Measurements from ENCODE around the gene LMOD3. TPM values are rescaled to one million over a fixed set of nuclear protein-coding genes. Genes with fewer than 3 reads are reported as not detected.

The LMOD3 gene
- total and polyA plus RNA-seq, 4 donors = 0.12 TPM; not detected in 3

DNA sequence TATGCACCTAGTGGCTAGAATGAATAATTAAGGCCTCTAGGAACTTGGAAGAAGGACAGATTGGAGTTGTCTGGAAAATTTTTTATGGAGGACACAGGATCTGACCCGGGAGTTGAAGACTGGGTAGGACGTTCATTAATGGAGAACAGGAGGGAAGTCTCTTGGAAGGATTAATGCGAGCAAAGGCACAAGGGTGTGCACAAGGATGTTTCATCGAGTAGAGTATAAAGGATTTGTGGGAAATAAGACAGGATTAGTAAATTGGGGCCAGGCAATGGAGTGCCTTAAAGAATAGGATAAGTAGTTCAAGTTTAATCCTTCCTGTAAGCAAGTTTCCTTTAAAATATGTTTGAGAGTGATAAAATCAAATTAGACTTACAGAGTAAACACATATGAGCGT is 14.6 kb downstream of the LMOD3 start:
- H3K9me3 ChIP-seq (ENCODE audit: control insufficient read depth, low read length) = no peaks in the 10 kb centered on the region
- 82 to 91% methylated on average over 5 of the region's 5 CpGs for WGBS, 2 donors
- no peak overlapping the region for H3K4me3 ChIP-seq (ENCODE audit: low read length in 2 of 2)

DNA sequence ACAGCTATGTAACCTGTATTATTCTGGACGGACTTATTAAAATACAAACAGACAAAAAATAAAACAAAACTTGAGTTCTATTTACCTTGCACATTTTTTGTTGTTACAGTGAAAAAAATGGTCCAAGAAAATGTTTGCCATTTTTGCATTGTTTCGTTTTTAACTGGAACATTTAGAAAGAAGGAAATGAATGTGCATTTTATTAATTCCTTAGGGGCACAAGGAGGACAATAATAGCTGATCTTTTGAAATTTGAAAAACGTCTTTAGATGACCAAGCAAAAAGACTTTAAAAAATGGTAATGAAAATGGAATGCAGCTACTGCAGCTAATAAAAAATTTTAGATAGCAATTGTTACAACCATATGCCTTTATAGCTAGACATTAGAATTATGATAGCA is 17.1 kb downstream of the LMOD3 start:
- ATAC-seq (ENCODE audit: low FRiP score) = no peak
- Histone ChIP-seq H3K9me3 (ENCODE audit: control insufficient read depth, low read length) (no peaks in the 10 kb centered on the region), H3K4me1 (ENCODE audit: control insufficient read depth in 1 of 2, insufficient read depth in 2 of 2, low read length in 2 of 2) (peaks cover 0 to 8% of the 10 kb centered on the region in 2 donors), H3K36me3 (ENCODE audit: control insufficient read depth in 1 of 2, insufficient read depth in 2 of 2, low read length in 1 of 2) (peaks cover 7 to 8% of the 10 kb centered on the region in 2 donors), H3K27ac (ENCODE audit: low read depth in 1 of 2, low read length in 2 of 2) (no peak overlapping the region), H3K4me3 (ENCODE audit: low read length in 2 of 2) (no peak overlapping the region), H3K27me3 (ENCODE audit: control insufficient read depth in 1 of 2, insufficient read depth in 2 of 2, low read length in 1 of 2) (no peaks in the 10 kb centered on the region)
- 5 to 9% methylated on average over 3 of the region's 3 CpGs for WGBS, 2 donors
- DNase-seq = no peak
- intact Hi-C loops (cut with DNase I) = no loop called here

More for the DNA sequence above, 14.6 kb downstream of the LMOD3 start:
- H3K36me3 ChIP-seq (ENCODE audit: control insufficient read depth in 1 of 2, insufficient read depth in 2 of 2, low read length in 1 of 2) = peaks cover 3 to 4% of the 10 kb centered on the region in 2 donors
- H3K4me1 ChIP-seq (ENCODE audit: control insufficient read depth in 1 of 2, insufficient read depth in 2 of 2, low read length in 2 of 2) = peaks cover 0 to 5% of the 10 kb centered on the region in 2 donors
- intact Hi-C loops (cut with DNase I) = no loop called here
- H3K27ac ChIP-seq (ENCODE audit: low read depth in 1 of 2, low read length in 2 of 2) = no peak overlapping the region
- DNase-seq (no peak), ATAC-seq (ENCODE audit: low FRiP score) (no peak)
- H3K27me3 ChIP-seq (ENCODE audit: control insufficient read depth in 1 of 2, insufficient read depth in 2 of 2, low read length in 1 of 2) = no peaks in the 10 kb centered on the region

DNA sequence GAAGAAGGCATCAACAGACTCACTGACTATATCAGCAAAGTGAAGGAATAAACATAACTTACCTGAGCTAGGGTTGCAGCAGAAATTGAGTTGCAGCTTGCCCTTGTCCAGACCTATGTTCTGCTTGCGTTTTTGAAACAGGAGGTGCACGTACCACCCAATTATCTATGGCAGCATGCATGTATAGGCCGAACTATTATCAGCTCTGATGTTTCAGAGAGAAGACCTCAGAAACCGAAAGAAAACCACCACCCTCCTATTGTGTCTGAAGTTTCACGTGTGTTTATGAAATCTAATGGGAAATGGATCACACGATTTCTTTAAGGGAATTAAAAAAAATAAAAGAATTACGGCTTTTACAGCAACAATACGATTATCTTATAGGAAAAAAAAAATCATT is 17.8 kb downstream of the LMOD3 start:
- H3K9me3 ChIP-seq (ENCODE audit: control insufficient read depth, low read length) = no peaks in the 10 kb centered on the region
- H3K36me3 ChIP-seq (ENCODE audit: control insufficient read depth in 1 of 2, insufficient read depth in 2 of 2, low read length in 1 of 2) = peaks cover 7 to 8% of the 10 kb centered on the region in 2 donors
- no peak overlapping the region for H3K27ac ChIP-seq (ENCODE audit: low read depth in 1 of 2, low read length in 2 of 2)
- peaks cover 0 to 8% of the 10 kb centered on the region in 2 donors for H3K4me1 ChIP-seq (ENCODE audit: control insufficient read depth in 1 of 2, insufficient read depth in 2 of 2, low read length in 2 of 2)
- H3K27me3 ChIP-seq (ENCODE audit: control insufficient read depth in 1 of 2, insufficient read depth in 2 of 2, low read length in 1 of 2) = no peaks in the 10 kb centered on the region
- ATAC-seq (ENCODE audit: low FRiP score) = no peak
- H3K4me3 ChIP-seq (ENCODE audit: low read length in 2 of 2) = no peak overlapping the region
- intact Hi-C loops (cut with DNase I) = no loop called here
- WGBS, 2 donors = 83 to 84% methylated on average over 8 of the region's 8 CpGs
- no peak for DNase-seq

DNA sequence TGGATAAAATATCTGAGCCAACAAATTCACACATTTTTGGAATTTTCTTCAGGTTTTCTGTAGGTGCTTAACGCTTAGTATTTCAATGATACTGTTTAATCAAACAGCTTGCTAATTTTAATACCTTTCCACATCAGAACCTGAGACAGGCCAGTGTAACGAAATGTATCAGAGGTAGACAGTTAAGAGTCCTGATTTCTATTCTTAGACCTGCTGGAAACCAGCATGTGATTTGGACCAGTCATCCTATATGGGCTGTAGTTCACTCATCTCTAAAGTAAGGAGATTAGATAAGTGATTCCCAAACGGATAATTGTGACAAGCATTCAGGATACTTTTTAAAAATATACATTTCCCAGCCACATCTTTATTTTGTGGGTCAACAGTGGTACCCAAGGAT is 19.3 kb downstream of the LMOD3 start:
- WGBS, 2 donors = 74 to 80% methylated on average over 3 of the region's 3 CpGs
- peaks cover 7 to 8% of the 10 kb centered on the region in 2 donors for H3K36me3 ChIP-seq (ENCODE audit: control insufficient read depth in 1 of 2, insufficient read depth in 2 of 2, low read length in 1 of 2)

DNA sequence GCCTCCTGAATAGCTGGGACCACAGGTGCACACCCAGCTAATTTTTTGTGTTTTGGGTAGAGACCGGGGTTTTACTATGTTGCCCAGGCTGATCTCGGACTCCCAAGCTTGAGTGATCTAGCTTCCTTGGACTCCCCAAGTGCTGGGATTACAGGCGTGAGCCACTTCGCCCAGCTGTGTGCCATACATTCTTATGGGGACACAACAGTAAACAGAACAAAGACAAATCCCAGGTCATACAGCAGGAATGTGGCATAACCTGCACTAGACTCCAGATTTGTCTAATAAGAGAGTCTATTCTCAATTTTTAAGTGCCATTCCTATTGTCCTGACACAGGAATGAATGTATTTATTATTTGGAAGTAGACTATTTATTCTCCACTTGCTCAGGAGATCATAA is 20.0 kb downstream of the LMOD3 start:
- intact Hi-C loops (cut with DNase I) = no loop called here
- Histone ChIP-seq H3K27me3 (ENCODE audit: control insufficient read depth in 1 of 2, insufficient read depth in 2 of 2, low read length in 1 of 2) (no peaks in the 10 kb centered on the region), H3K4me1 (ENCODE audit: control insufficient read depth in 1 of 2, insufficient read depth in 2 of 2, low read length in 2 of 2) (peaks cover 0 to 3% of the 10 kb centered on the region in 2 donors), H3K36me3 (ENCODE audit: control insufficient read depth in 1 of 2, insufficient read depth in 2 of 2, low read length in 1 of 2) (peaks cover 7 to 8% of the 10 kb centered on the region in 2 donors), H3K9me3 (ENCODE audit: control insufficient read depth, low read length) (no peaks in the 10 kb centered on the region), H3K27ac (ENCODE audit: low read depth in 1 of 2, low read length in 2 of 2) (no peak overlapping the region), H3K4me3 (ENCODE audit: low read length in 2 of 2) (no peak overlapping the region)
- DNase-seq (no peak), ATAC-seq (ENCODE audit: low FRiP score) (no peak)
- WGBS, 2 donors = 90 to 94% methylated on average over 4 of the region's 4 CpGs

More for the DNA sequence above, 19.3 kb downstream of the LMOD3 start:
- no peaks in the 10 kb centered on the region for H3K9me3 ChIP-seq (ENCODE audit: control insufficient read depth, low read length)
- H3K4me3 ChIP-seq (ENCODE audit: low read length in 2 of 2) = no peak overlapping the region
- intact Hi-C loops (cut with DNase I) = no loop called here
- ATAC-seq (ENCODE audit: low FRiP score) (no peak), DNase-seq (no peak)
- peaks cover 0 to 3% of the 10 kb centered on the region in 2 donors for H3K4me1 ChIP-seq (ENCODE audit: control insufficient read depth in 1 of 2, insufficient read depth in 2 of 2, low read length in 2 of 2)
- no peaks in the 10 kb centered on the region for H3K27me3 ChIP-seq (ENCODE audit: control insufficient read depth in 1 of 2, insufficient read depth in 2 of 2, low read length in 1 of 2)
- no peak overlapping the region for H3K27ac ChIP-seq (ENCODE audit: low read depth in 1 of 2, low read length in 2 of 2)

DNA sequence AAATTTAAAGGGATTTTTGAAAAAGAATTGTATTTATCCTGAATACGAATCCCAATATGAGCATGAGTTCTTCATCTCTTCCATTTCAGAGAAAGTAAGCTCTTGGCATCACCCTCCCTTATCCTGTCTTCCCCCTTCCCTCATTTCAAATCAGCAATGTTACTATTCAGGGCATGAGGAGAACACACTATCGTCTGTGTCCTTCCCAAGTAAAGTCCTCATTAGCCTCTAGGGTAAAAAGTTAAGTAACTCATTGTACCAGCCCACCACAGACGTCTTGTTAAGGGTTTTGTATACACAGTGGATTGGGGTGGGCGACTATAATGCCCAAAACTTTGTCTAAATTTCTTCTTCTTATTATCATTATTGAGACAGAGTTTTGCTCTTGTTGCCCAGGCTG is 22.8 kb downstream of the LMOD3 start:
- DNase-seq = no peak
- Histone ChIP-seq H3K4me3 (ENCODE audit: low read length in 2 of 2) (no peak overlapping the region), H3K36me3 (ENCODE audit: control insufficient read depth in 1 of 2, insufficient read depth in 2 of 2, low read length in 1 of 2) (peaks cover 7 to 8% of the 10 kb centered on the region in 2 donors), H3K4me1 (ENCODE audit: control insufficient read depth in 1 of 2, insufficient read depth in 2 of 2, low read length in 2 of 2) (peaks cover 2 to 11% of the 10 kb centered on the region in 2 donors), H3K27ac (ENCODE audit: low read depth in 1 of 2, low read length in 2 of 2) (no peak overlapping the region), H3K27me3 (ENCODE audit: control insufficient read depth in 1 of 2, insufficient read depth in 2 of 2, low read length in 1 of 2) (no peaks in the 10 kb centered on the region), H3K9me3 (ENCODE audit: control insufficient read depth, low read length) (no peaks in the 10 kb centered on the region)
- ATAC-seq (ENCODE audit: low FRiP score) = no peak
- intact Hi-C loops (cut with DNase I) = no loop called here
- 79 to 86% methylated on average over 4 of the region's 4 CpGs for WGBS, 2 donors

DNA sequence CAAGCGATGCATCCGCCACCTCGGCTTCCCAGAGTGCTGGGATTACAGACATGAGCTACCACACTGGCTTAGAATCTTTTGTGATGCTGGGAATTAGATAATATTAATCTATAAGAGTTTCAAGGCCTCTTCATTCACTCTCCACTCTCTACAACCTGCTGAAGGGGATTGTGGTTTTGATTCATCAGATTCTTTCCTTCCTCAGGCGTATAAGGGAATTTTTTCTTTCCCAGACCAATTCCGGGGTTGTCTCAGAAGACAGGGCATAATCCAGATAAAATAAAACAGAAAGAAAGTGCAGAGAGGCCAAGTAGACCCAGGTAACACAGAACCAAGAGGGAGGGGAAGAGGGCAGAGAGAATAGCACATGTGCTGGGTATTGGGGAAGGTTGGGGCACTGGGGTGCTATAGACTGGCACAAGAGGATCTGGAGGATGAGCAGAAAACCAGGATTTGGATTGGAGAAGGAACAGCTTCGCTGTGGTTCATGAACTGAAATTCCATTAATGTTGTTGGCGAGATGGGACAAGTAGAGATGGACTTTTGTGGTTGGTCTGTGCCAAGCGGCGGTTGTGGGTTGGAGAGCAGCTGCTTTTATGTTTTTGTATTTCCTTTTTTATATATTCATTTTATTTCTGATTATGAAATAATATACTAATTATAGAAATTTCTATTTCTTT is 24.8 kb downstream of the LMOD3 start:
- peak overlapping the region in 1 of 2 donors; percentile 8 for H3K27ac ChIP-seq (ENCODE audit: low read depth in 1 of 2, low read length in 2 of 2)
- no peak overlapping the region for H3K4me3 ChIP-seq (ENCODE audit: low read length in 2 of 2)
- peaks cover 4% of the 10 kb centered on the region in 2 donors for H3K36me3 ChIP-seq (ENCODE audit: control insufficient read depth in 1 of 2, insufficient read depth in 2 of 2, low read length in 1 of 2)
- H3K27me3 ChIP-seq (ENCODE audit: control insufficient read depth in 1 of 2, insufficient read depth in 2 of 2, low read length in 1 of 2) = no peaks in the 10 kb centered on the region
- 84 to 86% methylated on average over 9 of the region's 9 CpGs for WGBS, 2 donors
- no peak for DNase-seq
- H3K4me1 ChIP-seq (ENCODE audit: control insufficient read depth in 1 of 2, insufficient read depth in 2 of 2, low read length in 2 of 2) = peaks cover 4 to 14% of the 10 kb centered on the region in 2 donors
- no peak for ATAC-seq (ENCODE audit: low FRiP score)
- H3K9me3 ChIP-seq (ENCODE audit: control insufficient read depth, low read length) = no peaks in the 10 kb centered on the region
- intact Hi-C loops (cut with DNase I) = no loop called here

DNA sequence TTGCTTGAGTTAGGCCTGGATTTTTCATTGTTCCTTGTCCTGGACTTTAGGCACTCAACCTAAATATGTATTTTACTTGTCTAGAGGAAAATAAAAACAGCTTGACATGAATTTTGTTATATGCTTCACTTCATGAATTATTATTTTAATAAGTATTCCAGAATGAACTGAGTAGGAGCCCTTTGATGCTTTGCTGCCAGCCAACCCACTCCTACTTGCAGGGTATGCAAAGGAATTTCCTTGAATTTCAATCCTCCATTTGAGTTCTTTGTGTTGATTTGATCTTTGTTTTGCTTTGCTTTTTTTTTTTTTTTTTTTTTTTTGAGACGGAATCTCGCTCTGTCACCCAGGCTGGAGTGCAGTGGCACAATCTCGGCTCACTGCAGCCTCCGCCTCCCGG is 26.1 kb downstream of the LMOD3 start:
- ATAC-seq (ENCODE audit: low FRiP score) = no peak
- H3K4me1 ChIP-seq (ENCODE audit: control insufficient read depth in 1 of 2, insufficient read depth in 2 of 2, low read length in 2 of 2) = peaks cover 7 to 14% of the 10 kb centered on the region in 2 donors
- H3K27me3 ChIP-seq (ENCODE audit: control insufficient read depth in 1 of 2, insufficient read depth in 2 of 2, low read length in 1 of 2) = no peaks in the 10 kb centered on the region
- 52 to 59% methylated on average over 4 to 5 of the region's 5 CpGs for WGBS, 2 donors
- H3K36me3 ChIP-seq (ENCODE audit: control insufficient read depth in 1 of 2, insufficient read depth in 2 of 2, low read length in 1 of 2) = no peaks in the 10 kb centered on the region
- no peaks in the 10 kb centered on the region for H3K9me3 ChIP-seq (ENCODE audit: control insufficient read depth, low read length)
- intact Hi-C loops (cut with DNase I) = no loop called here
- H3K27ac ChIP-seq (ENCODE audit: low read depth in 1 of 2, low read length in 2 of 2) = peak overlapping the region in 1 of 2 donors; percentile 0
- no peak for DNase-seq
- no peak overlapping the region for H3K4me3 ChIP-seq (ENCODE audit: low read length in 2 of 2)

DNA sequence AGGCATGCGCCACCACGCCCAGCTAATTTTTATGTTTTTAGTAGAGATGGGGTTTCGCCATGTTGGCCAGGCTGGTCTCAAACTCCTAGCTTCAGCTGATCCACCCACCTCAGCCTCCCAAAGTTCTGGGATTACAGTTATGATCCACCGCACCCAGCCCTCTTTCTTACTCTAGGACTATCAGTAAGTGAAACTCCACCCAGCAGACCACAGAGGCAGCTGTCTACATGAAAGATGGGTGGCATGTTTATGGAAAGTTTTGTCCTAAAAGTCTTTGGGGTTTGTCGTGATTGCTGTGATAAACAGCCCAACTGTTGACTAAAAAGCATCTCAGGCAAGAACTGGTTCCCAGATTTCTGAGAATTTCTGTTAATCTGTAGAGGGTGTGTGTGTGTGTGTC is 26.8 kb downstream of the LMOD3 start:
- H3K4me1 ChIP-seq (ENCODE audit: control insufficient read depth in 1 of 2, insufficient read depth in 2 of 2, low read length in 2 of 2) = peaks cover 8 to 11% of the 10 kb centered on the region in 2 donors

More for the DNA sequence above, 26.8 kb downstream of the LMOD3 start:
- ATAC-seq (ENCODE audit: low FRiP score) (no peak), DNase-seq (no peak)
- intact Hi-C loops (cut with DNase I) = no loop called here
- H3K27me3 ChIP-seq (ENCODE audit: control insufficient read depth in 1 of 2, insufficient read depth in 2 of 2, low read length in 1 of 2) = no peaks in the 10 kb centered on the region
- H3K4me3 ChIP-seq (ENCODE audit: low read length in 2 of 2) = no peak overlapping the region
- no peaks in the 10 kb centered on the region for H3K9me3 ChIP-seq (ENCODE audit: control insufficient read depth, low read length)
- H3K36me3 ChIP-seq (ENCODE audit: control insufficient read depth in 1 of 2, insufficient read depth in 2 of 2, low read length in 1 of 2) = no peaks in the 10 kb centered on the region
- peak overlapping the region; percentile 0 to 62 for H3K27ac ChIP-seq (ENCODE audit: low read depth in 1 of 2, low read length in 2 of 2)
- WGBS, 2 donors = 74 to 76% methylated on average over 5 of the region's 5 CpGs
